Stimulated activated CD4-positive, alpha-beta T cell treated with anti-CD3 and anti-CD28 coated beads, Interleukin-2, amount 100 ng/mL, for 48 hours (primary cell): ENCODE measurements around the gene TGM4.
A peak's percentile ranks its signal among the peaks of the same experiment; 100 is the strongest.

Experiments
- DNase-seq, 2 donors: peaks; one replicate each; pipeline ENCODE4 v3.0.0-alpha.2; 2020

TGM4 gene

GRCh38 chr3:44883213-44883955 is 9.0 kb downstream of the TGM4 start:
- no peak for DNase-seq

- DNase-seq = no peak
These were observed 9.6 kb downstream of the TGM4 start for GRCh38 chr3:44883999-44884431.

- no peak for DNase-seq
These were observed 11.2 kb downstream of the TGM4 start for GRCh38 chr3:44885618-44886017.

- no peak for DNase-seq
These were observed 12.2 kb downstream of the TGM4 start for GRCh38 chr3:44886561-44886960.

GRCh38 chr3:44887101-44887500 is 12.7 kb downstream of the TGM4 start:
- no peak for DNase-seq

GRCh38 chr3:44890258-44890657 is 15.8 kb downstream of the TGM4 start:
- DNase-seq = no peak

GRCh38 chr3:44890852-44891251 is 16.4 kb downstream of the TGM4 start:
- no peak for DNase-seq

- DNase-seq = no peak
These were observed 18.3 kb downstream of the TGM4 start for GRCh38 chr3:44892689-44893088.

- DNase-seq = no peak
These were observed 18.7 kb downstream of the TGM4 start for GRCh38 chr3:44893097-44893496.

GRCh38 chr3:44894485-44894884 is 20.1 kb downstream of the TGM4 start:
- DNase-seq = no peak

- DNase-seq = no peak
These were observed 22.0 kb downstream of the TGM4 start for GRCh38 chr3:44896440-44896839.

GRCh38 chr3:44899683-44900367 is 25.4 kb downstream of the TGM4 start:
- DNase-seq = no peak

GRCh38 chr3:44902628-44903027 is 28.2 kb downstream of the TGM4 start:
- no peak for DNase-seq

GRCh38 chr3:44903314-44903713 is 28.9 kb downstream of the TGM4 start:
- no peak for DNase-seq

- DNase-seq = no peak
These were observed 29.3 kb downstream of the TGM4 start for GRCh38 chr3:44903751-44904150.

GRCh38 chr3:44905446-44906157 is 31.2 kb downstream of the TGM4 start:
- no peak for DNase-seq

GRCh38 chr3:44906997-44907396 is 32.6 kb downstream of the TGM4 start:
- DNase-seq = peak in 1 of 2 donors; percentile 3

- DNase-seq = no peak
These were observed 33.2 kb downstream of the TGM4 start for GRCh38 chr3:44907612-44908011.

GRCh38 chr3:44909063-44909462 is 34.7 kb downstream of the TGM4 start:
- DNase-seq = no peak

- DNase-seq = no peak
These were observed 36.3 kb downstream of the TGM4 start for GRCh38 chr3:44910693-44911092.

GRCh38 chr3:44913868-44914468 is 39.6 kb downstream of the TGM4 start:
- peak; percentile 58 to 65 for DNase-seq

- no peak for DNase-seq
These were observed 40.5 kb downstream of the TGM4 start for GRCh38 chr3:44914936-44915335.

- DNase-seq = no peak
These were observed 41.5 kb downstream of the TGM4 start for GRCh38 chr3:44915702-44916438.
